IMR-90 (cell line): Measurements from ENCODE around the gene PDZD8. TPM values are rescaled to one million over a fixed set of nuclear protein-coding genes. Genes with fewer than 3 reads are reported as not detected.

Source experiments
- ATAC-seq: fragments of 200-7000 bp; cut with Tn5 transposase; 2 replicates; pipeline ENCODE4 v1.9.1; 2020; ENCODE audit warnings: low read depth, mild to moderate bottlenecking, moderate library complexity
- BruUV-seq: library from RNA; stranded (reverse); fragments of 400-500 nt; replicated peaks from 2 replicates; lab custom pipeline; 2021; lab: Mats Ljungman, UMichigan
- CTCF ChIA-PET: fragments of 300-600 bp; formaldehyde crosslinking; extraction: SDS; loops from one replicate; lab custom pipeline; 2021; ENCODE audit warnings: antibody characterized with exemption; lab: Yijun Ruan, JAX
- POLR2A ChIA-PET: fragments of 300-600 bp; sonication (Branson Sonifier 250); formaldehyde crosslinking; loops from one replicate; lab custom pipeline; 2022; ENCODE audit warnings: antibody characterized with exemption; ENCODE audit not compliant: unreplicated experiment; lab: Charles Lee
- DNase-seq: peaks from one replicate; pipeline ENCODE4 v3.0.0; 2013
- H2AFZ ChIP-seq: replicated peaks from 2 replicates; pipeline ENCODE3; 2013; ENCODE audit warnings: low read length, mild to moderate bottlenecking; ENCODE audit not compliant: poor library complexity
- H2AK5ac ChIP-seq: 2 replicates; pipeline ENCODE4 v1.6.1; 2013; ENCODE audit warnings: low read depth, low read length, inconsistent platforms
- H2AK9ac ChIP-seq: replicated peaks from 2 replicates; pipeline ENCODE3; 2013; ENCODE audit warnings: mild to moderate bottlenecking, low read depth, low read length, moderate library complexity; ENCODE audit not compliant: poor library complexity
- H2BK120ac ChIP-seq: 2 replicates; pipeline ENCODE4 v1.6.1; 2013; ENCODE audit warnings: low read depth, low read length, inconsistent platforms
- H2BK15ac ChIP-seq: 3 replicates; pipeline ENCODE4 v1.6.1; 2013; ENCODE audit warnings: low read depth, low read length, inconsistent platforms
- H2BK20ac ChIP-seq: 2 replicates; pipeline ENCODE4 v1.6.1; 2013; ENCODE audit warnings: low read depth, mild to moderate bottlenecking, inconsistent platforms, low read length, moderate library complexity
- H2BK5ac ChIP-seq: 2 replicates; pipeline ENCODE4 v1.6.1; 2013; ENCODE audit warnings: mild to moderate bottlenecking, low read depth, low read length, inconsistent platforms; ENCODE audit not compliant: poor library complexity, severe bottlenecking
- H3K14ac ChIP-seq: replicated peaks from 2 replicates; pipeline ENCODE4 v1.6.1; 2013; ENCODE audit warnings: low read depth, low read length, inconsistent platforms
- H3K18ac ChIP-seq: 2 replicates; pipeline ENCODE4 v1.6.1; 2013; ENCODE audit warnings: low read depth, low read length, control low read depth
- H3K23ac ChIP-seq: 2 replicates; pipeline ENCODE4 v1.6.1; 2013; ENCODE audit warnings: low read depth, low read length, inconsistent platforms
- H3K27ac ChIP-seq: 2 replicates; pipeline ENCODE4 v1.5.1; 2013; ENCODE audit warnings: mild to moderate bottlenecking, control low read depth, low read length; ENCODE audit not compliant: insufficient read depth
- H3K27me3 ChIP-seq: 2 replicates; pipeline ENCODE4 v1.6.1; 2013; ENCODE audit warnings: low read length; ENCODE audit not compliant: control insufficient read depth, insufficient read depth
- H3K36me3 ChIP-seq: 2 replicates; pipeline ENCODE4 v1.6.1; 2013; ENCODE audit warnings: low read length, mixed read lengths; ENCODE audit not compliant: control insufficient read depth, insufficient read depth
- H3K4ac ChIP-seq: 2 replicates; pipeline ENCODE4 v1.6.1; 2013; ENCODE audit warnings: low read depth, low read length, inconsistent platforms
- H3K4me1 ChIP-seq: 2 replicates; pipeline ENCODE4 v1.6.1; 2013; ENCODE audit warnings: low read length, mixed read lengths; ENCODE audit not compliant: control insufficient read depth, insufficient read depth
- H3K4me2 ChIP-seq: 2 replicates; pipeline ENCODE4 v1.6.1; 2013; ENCODE audit warnings: low read depth, mild to moderate bottlenecking, control low read depth, low read length, moderate library complexity
- H3K4me3 ChIP-seq: 2 replicates; pipeline ENCODE4 v1.5.1; 2013; ENCODE audit warnings: low read depth, mild to moderate bottlenecking, control low read depth, low read length, moderate library complexity; ENCODE audit not compliant: insufficient read depth
- H3K56ac ChIP-seq: 2 replicates; pipeline ENCODE4 v1.6.1; 2013; ENCODE audit warnings: low read length, inconsistent platforms; ENCODE audit not compliant: insufficient read depth; ENCODE audit errors: extremely low read depth
- H3K79me1 ChIP-seq, 2 experiments: 2 replicates each; pipeline ENCODE4 v1.6.1; 2013; ENCODE audit warnings: low read length in 2 of 2, inconsistent platforms in 1 of 2, low read depth in 1 of 2
- H3K9ac ChIP-seq: 2 replicates; pipeline ENCODE4 v1.6.1; 2013; ENCODE audit warnings: low read depth, low read length, control low read depth
- H3K9me1 ChIP-seq: 2 replicates; pipeline ENCODE4 v1.6.1; 2013; ENCODE audit warnings: low read length, inconsistent platforms; ENCODE audit not compliant: insufficient read depth
- H3K9me3 ChIP-seq: 2 replicates; pipeline ENCODE4 v1.6.1; 2013; ENCODE audit warnings: low read length; ENCODE audit not compliant: control insufficient read depth, insufficient read depth
- H4K20me1 ChIP-seq: 2 replicates; pipeline ENCODE4 v1.6.1; 2013; ENCODE audit warnings: low read length, inconsistent platforms; ENCODE audit not compliant: insufficient read depth
- H4K5ac ChIP-seq: 2 replicates; pipeline ENCODE4 v1.6.1; 2013; ENCODE audit warnings: mild to moderate bottlenecking, low read depth, low read length, control low read depth
- H4K8ac ChIP-seq, 2 experiments: 2 replicates each; pipeline ENCODE4 v1.6.1; 2013; ENCODE audit warnings: low read depth in 2 of 2, low read length in 2 of 2, control low read depth in 1 of 2, inconsistent platforms in 1 of 2
- H4K91ac ChIP-seq: 2 replicates; pipeline ENCODE4 v1.6.1; 2013; ENCODE audit warnings: low read depth, low read length, inconsistent platforms; ENCODE audit not compliant: insufficient read depth
- BHLHE40 ChIP-seq: fragments of 150-350 bp; IDR thresholded peaks from 2 replicates; pipeline ENCODE4 v1.6.1; 2016; ENCODE audit warnings: mild to moderate bottlenecking, low read depth, low read length
- CEBPB ChIP-seq: IDR thresholded peaks from 2 replicates; pipeline ENCODE4 v1.6.1; 2012; ENCODE audit warnings: low read depth, low read length, improper control_type of control experiment
- CHD1 ChIP-seq: IDR thresholded peaks from 2 replicates; pipeline ENCODE4 v1.6.1; 2012; ENCODE audit warnings: low read depth, low read length, improper control_type of control experiment
- FOS ChIP-seq: fragments of 150-350 bp; IDR thresholded peaks from 2 replicates; pipeline ENCODE4 v1.6.1; 2016; ENCODE audit warnings: low read depth, low read length
- MAFK ChIP-seq: IDR thresholded peaks from 2 replicates; pipeline ENCODE4 v1.6.1; 2012; ENCODE audit warnings: low read depth, low read length, improper control_type of control experiment
- MAZ ChIP-seq: IDR thresholded peaks from 2 replicates; pipeline ENCODE4 v1.6.1; 2012; ENCODE audit warnings: low read depth, mild to moderate bottlenecking, low read length, improper control_type of control experiment, moderate library complexity, borderline replicate concordance
- MXI1 ChIP-seq: IDR thresholded peaks from 2 replicates; pipeline ENCODE4 v1.6.1; 2012; ENCODE audit warnings: low read depth, mild to moderate bottlenecking, low read length, moderate library complexity, borderline replicate concordance
- NFE2L2 ChIP-seq: fragments of 150-350 bp; IDR thresholded peaks from 2 replicates; pipeline ENCODE4 v1.6.1; 2016; ENCODE audit warnings: low read depth, mild to moderate bottlenecking, low read length
- POLR2A ChIP-seq: IDR thresholded peaks from 2 replicates; pipeline ENCODE4 v1.6.1; 2012; ENCODE audit warnings: mild to moderate bottlenecking, low read depth, low read length
- RAD21 ChIP-seq: IDR thresholded peaks from 2 replicates; pipeline ENCODE4 v1.6.1; 2012; ENCODE audit warnings: low read length, improper control_type of control experiment
- RCOR1 ChIP-seq: IDR thresholded peaks from 2 replicates; pipeline ENCODE4 v1.6.1; 2012; ENCODE audit warnings: mild to moderate bottlenecking, low read length, improper control_type of control experiment; ENCODE audit not compliant: insufficient replicate concordance
- RFX5 ChIP-seq: IDR thresholded peaks from 2 replicates; pipeline ENCODE4 v1.8.0; 2012; ENCODE audit warnings: low read depth, mild to moderate bottlenecking, low read length, moderate library complexity
- SMC3 ChIP-seq: fragments of 150-350 bp; IDR thresholded peaks from 2 replicates; pipeline ENCODE4 v1.6.1; 2016; ENCODE audit warnings: low read depth, mild to moderate bottlenecking, antibody characterized with exemption, low read length, moderate library complexity
- WGBS, 2 experiments: methylation state at CpG; one replicate each; pipeline versions ENCODE4 v1.1.5 to v1.1.7; 2013; ENCODE audit warnings: missing lambda C conversion rate in 2 of 2; ENCODE audit not compliant: insufficient read length in 1 of 2; ENCODE audit errors: extremely low coverage in 2 of 2; 5-methylcytosine and 5-hydroxymethylcytosine counted together
- dilution Hi-C: fragments of 300-500 bp; cut with HindIII; formaldehyde crosslinking; loops from one replicate; pipeline ENCODE4 v1.14.3; 2018; ENCODE audit warnings: low sequenced_read_pairs; ENCODE audit not compliant: unreplicated experiment
- in situ Hi-C: fragments of 300-500 bp; cut with MboI; formaldehyde crosslinking; loops from 3 replicates; pipeline ENCODE4 v1.14.3; 2019; ENCODE audit warnings: low sequenced_read_pairs, inconsistent platforms, mixed read lengths
- intact Hi-C: fragments of 100-400 bp; cut with micrococcal nuclease; formaldehyde crosslinking; loops from 2 replicates; pipeline ENCODE4 v1.10.0; 2022
- polyA plus RNA-seq, 3 experiments: library from polyadenylated mRNA; depleted of rRNA; stranded (reverse); fragments of >200 nt; gene quantifications; 2 replicates each; pipeline ENCODE4 v1.2.3, GENCODE V29; 2012; ENCODE audit warnings: low replicate concordance in 1 of 3
- total RNA-seq: library from RNA; depleted of rRNA; stranded (reverse); fragments of >200 nt; gene quantifications from 2 replicates; pipeline ENCODE4 v1.2.3, GENCODE V29; 2012
- TF ChIP-seq, protein P1 (sequence below): fragments of 150-350 bp; IDR thresholded peaks from 2 replicates; pipeline ENCODE4 v1.6.1; 2017; ENCODE audit warnings: mild to moderate bottlenecking, antibody characterized with exemption, low read length, low read depth
- TF ChIP-seq, protein P2 (sequence below): conservative IDR thresholded peaks from 2 replicates; pipeline ENCODE4 v1.5.1; 2012; ENCODE audit warnings: mild to moderate bottlenecking, low read depth, low read length, improper control_type of control experiment
- TF ChIP-seq, protein P3 (sequence below): fragments of 150-350 bp; IDR thresholded peaks from 2 replicates; pipeline ENCODE4 v1.6.1; 2016; ENCODE audit warnings: low read depth, mild to moderate bottlenecking, low read length, moderate library complexity, borderline replicate concordance

PDZD8 gene
- total and polyA plus RNA-seq, 2 of the 4 experiments (the other 2 are of a cell fraction) = 11.3 to 20.4 TPM

DNA sequence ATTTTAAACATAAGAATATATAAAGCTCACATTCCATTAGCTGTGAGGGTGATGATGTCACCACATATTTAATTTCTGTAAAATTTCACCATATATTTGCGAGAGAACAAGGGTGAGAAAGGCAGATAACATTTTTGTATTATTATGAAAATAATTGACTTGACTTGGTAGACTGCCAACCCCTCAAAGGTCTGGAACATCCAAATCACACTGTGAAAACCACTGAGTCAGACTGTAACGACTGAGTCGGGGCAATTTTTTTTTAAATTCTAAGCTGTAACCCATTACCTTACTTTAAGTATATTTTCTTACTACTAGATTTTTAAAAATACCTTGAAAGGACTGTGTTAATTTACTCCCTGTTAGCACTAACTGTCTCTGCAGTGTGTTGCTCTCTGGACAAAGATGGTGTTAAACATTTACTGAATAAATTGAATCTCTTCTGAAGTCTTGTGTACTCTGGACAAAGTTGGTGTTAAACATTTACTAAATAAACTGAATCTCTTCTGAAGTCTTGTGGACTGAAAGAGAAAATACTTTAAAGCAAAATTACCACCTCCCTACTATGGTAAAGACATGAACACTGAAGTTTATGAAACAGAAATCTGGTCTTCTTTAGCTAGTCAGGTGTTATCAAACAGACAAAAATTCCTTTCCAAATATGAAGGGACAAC lies 14.1 kb downstream of the PDZD8 start:
- H2AK5ac ChIP-seq = no peak overlapping the region
- H3K23ac ChIP-seq = no peak overlapping the region
- H4K8ac ChIP-seq = no peak overlapping the region
- H3K18ac ChIP-seq = no peak overlapping the region
- H4K91ac ChIP-seq = no peak overlapping the region
- peaks cover 25% of the 10 kb centered on the region; the same call in 1 of the 2 replicates for H4K20me1 ChIP-seq
- H3K36me3 ChIP-seq = no peaks in the 10 kb centered on the region
- H2AK9ac ChIP-seq = no peak overlapping the region
- H4K5ac ChIP-seq = no peak overlapping the region
- H3K9ac ChIP-seq = no peak overlapping the region
- no TSS peak for BruUV-seq
- no peak overlapping the region for H3K4me3 ChIP-seq
- H2BK15ac ChIP-seq = no peak overlapping the region
- H2BK20ac ChIP-seq = no peak overlapping the region
- no peak for ATAC-seq
- H3K9me1 ChIP-seq = peaks cover 3% of the 10 kb centered on the region
- in situ Hi-C loops (no loop called here), dilution Hi-C loops (no loop called here), intact Hi-C loops (no loop called here)
- no peak overlapping the region for H3K27ac ChIP-seq
- TF ChIP-seq BHLHE40 (no peak), SMC3 (no peak), RAD21 (no peak), RCOR1 (no peak), MAFK (no peak), RFX5 (no peak), POLR2A (no peak), CHD1 (no peak), NFE2L2 (no peak), CEBPB (no peak), MAZ (no peak), FOS (no peak), MXI1 (no peak)
- TF ChIP-seq, protein P1, sequence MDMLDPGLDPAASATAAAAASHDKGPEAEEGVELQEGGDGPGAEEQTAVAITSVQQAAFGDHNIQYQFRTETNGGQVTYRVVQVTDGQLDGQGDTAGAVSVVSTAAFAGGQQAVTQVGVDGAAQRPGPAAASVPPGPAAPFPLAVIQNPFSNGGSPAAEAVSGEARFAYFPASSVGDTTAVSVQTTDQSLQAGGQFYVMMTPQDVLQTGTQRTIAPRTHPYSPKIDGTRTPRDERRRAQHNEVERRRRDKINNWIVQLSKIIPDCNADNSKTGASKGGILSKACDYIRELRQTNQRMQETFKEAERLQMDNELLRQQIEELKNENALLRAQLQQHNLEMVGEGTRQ = no peak
- TF ChIP-seq, protein P2, sequence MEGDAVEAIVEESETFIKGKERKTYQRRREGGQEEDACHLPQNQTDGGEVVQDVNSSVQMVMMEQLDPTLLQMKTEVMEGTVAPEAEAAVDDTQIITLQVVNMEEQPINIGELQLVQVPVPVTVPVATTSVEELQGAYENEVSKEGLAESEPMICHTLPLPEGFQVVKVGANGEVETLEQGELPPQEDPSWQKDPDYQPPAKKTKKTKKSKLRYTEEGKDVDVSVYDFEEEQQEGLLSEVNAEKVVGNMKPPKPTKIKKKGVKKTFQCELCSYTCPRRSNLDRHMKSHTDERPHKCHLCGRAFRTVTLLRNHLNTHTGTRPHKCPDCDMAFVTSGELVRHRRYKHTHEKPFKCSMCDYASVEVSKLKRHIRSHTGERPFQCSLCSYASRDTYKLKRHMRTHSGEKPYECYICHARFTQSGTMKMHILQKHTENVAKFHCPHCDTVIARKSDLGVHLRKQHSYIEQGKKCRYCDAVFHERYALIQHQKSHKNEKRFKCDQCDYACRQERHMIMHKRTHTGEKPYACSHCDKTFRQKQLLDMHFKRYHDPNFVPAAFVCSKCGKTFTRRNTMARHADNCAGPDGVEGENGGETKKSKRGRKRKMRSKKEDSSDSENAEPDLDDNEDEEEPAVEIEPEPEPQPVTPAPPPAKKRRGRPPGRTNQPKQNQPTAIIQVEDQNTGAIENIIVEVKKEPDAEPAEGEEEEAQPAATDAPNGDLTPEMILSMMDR = no peak
- TF ChIP-seq, protein P3, sequence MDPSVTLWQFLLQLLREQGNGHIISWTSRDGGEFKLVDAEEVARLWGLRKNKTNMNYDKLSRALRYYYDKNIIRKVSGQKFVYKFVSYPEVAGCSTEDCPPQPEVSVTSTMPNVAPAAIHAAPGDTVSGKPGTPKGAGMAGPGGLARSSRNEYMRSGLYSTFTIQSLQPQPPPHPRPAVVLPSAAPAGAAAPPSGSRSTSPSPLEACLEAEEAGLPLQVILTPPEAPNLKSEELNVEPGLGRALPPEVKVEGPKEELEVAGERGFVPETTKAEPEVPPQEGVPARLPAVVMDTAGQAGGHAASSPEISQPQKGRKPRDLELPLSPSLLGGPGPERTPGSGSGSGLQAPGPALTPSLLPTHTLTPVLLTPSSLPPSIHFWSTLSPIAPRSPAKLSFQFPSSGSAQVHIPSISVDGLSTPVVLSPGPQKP = no peak
- POLR2A ChIA-PET = no interaction called here
- H2AFZ ChIP-seq = no peak overlapping the region
- DNase-seq = peak; percentile 30
- H3K9me3 ChIP-seq = no peaks in the 10 kb centered on the region
- no CpG with 5 or more reads among the region's 3 CpGs for WGBS, 2 experiments
- no peak overlapping the region for H3K14ac ChIP-seq
- H3K4me1 ChIP-seq = no peaks in the 10 kb centered on the region; the same call in none of the 2 replicates
- CTCF ChIA-PET = interaction anchor here (0.5 to 1.1 kb wide), 4 partner anchors 9 to 1824 kb away, joined by 3 to 4 read pairs (median 4); no protein-coding TSS in a partner anchor
- no peak overlapping the region for H2BK120ac ChIP-seq
- H3K27me3 ChIP-seq = no peaks in the 10 kb centered on the region
- peaks cover 11 to 50% of the 10 kb centered on the region in 2 experiments for H3K79me1 ChIP-seq
- H2BK5ac ChIP-seq = no peak overlapping the region
- no peak overlapping the region for H3K56ac ChIP-seq
- no peak overlapping the region for H3K4ac ChIP-seq
- H3K4me2 ChIP-seq = no peak overlapping the region
